H1 (cell line): ENCODE results near the gene FARSB. TPM values are rescaled to one million over a fixed set of nuclear protein-coding genes. Genes with fewer than 3 reads are reported as not detected.

ENCODE experiments used
- RXRA ChIP-seq: IDR thresholded peaks from 2 replicates; pipeline ENCODE4 v1.6.1; 2011; ENCODE audit warnings: low read depth, mild to moderate bottlenecking, low read length, moderate library complexity; ENCODE audit not compliant: insufficient read depth
- SUZ12 ChIP-seq: fragments of 200-600 bp; sonication (generic); IDR thresholded peaks from 2 replicates; pipeline ENCODE4 v1.6.1; 2012; ENCODE audit warnings: mild to moderate bottlenecking, inconsistent platforms, low read length, moderate library complexity, mixed read lengths
- polyA plus RNA-seq, 7 experiments: library from polyadenylated mRNA; depleted of rRNA in 3 of 7; stranded (reverse) in 5 of 7; unstranded in 2 of 7; fragments of >200 nt in 5 of 7; fragments of 200-250 nt in 2 of 7; gene quantifications; 1 replicate in 5 of 7; 2 replicates in 1 of 7; 4 replicates in 1 of 7; pipeline versions ENCODE4 v1.2.1 to v1.2.3, GENCODE V29; 2011 to 2013; ENCODE audit warnings: missing spikeins in 2 of 7, mixed read lengths in 2 of 7
- total RNA-seq: library from RNA; stranded (reverse); fragmentation: NEBNext Ultra II Directional; extraction: Animal tissue kit (Norgen Biotek cat#: 25700); gene quantifications from 2 replicates; pipeline ENCODE4 v1.2.1, GENCODE V29; 2021

Gene FARSB
- total and polyA plus RNA-seq, 2 of the 8 experiments (the other 6 are each of a cell fraction or from before 2014, with no cell fraction given): 21.0 to 37.9 TPM

GRCh38 chr2:222563106-222563718, 92.7 kb downstream of the FARSB start (continued):
- no peak for TF ChIP-seq SUZ12
- no peak for TF ChIP-seq RXRA
- TF ChIP-seq, all 59 proteins: peak for 0
